ENCODE results near the gene RALGPS1.

DNA sequence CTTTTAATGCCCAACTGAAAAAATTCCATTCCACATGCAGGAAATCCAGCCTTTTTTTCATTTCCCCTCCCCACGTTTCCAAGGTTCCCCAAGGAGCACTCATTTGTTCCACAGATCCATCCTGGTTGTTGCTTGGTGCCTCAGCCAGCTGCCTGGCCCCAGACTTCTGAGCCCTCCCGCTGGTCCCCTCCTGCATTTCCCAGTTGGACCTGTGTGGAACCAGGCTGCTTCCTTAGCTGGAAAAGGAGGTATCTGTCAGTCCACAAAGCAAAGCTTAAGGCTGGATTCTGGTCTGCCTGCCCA lies 163.0 kb downstream of the RALGPS1 start:
- TF ChIP-seq, protein P1, sequence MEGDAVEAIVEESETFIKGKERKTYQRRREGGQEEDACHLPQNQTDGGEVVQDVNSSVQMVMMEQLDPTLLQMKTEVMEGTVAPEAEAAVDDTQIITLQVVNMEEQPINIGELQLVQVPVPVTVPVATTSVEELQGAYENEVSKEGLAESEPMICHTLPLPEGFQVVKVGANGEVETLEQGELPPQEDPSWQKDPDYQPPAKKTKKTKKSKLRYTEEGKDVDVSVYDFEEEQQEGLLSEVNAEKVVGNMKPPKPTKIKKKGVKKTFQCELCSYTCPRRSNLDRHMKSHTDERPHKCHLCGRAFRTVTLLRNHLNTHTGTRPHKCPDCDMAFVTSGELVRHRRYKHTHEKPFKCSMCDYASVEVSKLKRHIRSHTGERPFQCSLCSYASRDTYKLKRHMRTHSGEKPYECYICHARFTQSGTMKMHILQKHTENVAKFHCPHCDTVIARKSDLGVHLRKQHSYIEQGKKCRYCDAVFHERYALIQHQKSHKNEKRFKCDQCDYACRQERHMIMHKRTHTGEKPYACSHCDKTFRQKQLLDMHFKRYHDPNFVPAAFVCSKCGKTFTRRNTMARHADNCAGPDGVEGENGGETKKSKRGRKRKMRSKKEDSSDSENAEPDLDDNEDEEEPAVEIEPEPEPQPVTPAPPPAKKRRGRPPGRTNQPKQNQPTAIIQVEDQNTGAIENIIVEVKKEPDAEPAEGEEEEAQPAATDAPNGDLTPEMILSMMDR (IDR thresholded peaks at IDR 0.05; ENCODE audit: low read depth, low read length) = no peak
- TF ChIP-seq EZH2phosphoT487 (IDR thresholded peaks at IDR 0.05; ENCODE audit: low read depth) = no peak

All from OCI-LY3 (cell line).